Panc1 (cell line): Measurements from ENCODE around the gene SPO11. TPM values are rescaled to one million over a fixed set of nuclear protein-coding genes. Genes with fewer than 3 reads are reported as not detected.

ENCODE experiments used
- ATAC-seq: fragments of 200-7000 bp; cut with Tn5 transposase; 2 replicates; pipeline ENCODE4 v1.9.1; 2020; ENCODE audit warnings: mild to moderate bottlenecking, moderate library complexity
- BruUV-seq: library from RNA; stranded (reverse); fragments of 400-500 nt; replicated peaks from 2 replicates; lab custom pipeline; 2021; lab: Mats Ljungman, UMichigan
- CTCF ChIA-PET: fragments of 300-600 bp; sonication (Branson Sonifier 250); formaldehyde crosslinking; loops from one replicate; lab custom pipeline; 2022; ENCODE audit warnings: antibody characterized with exemption; lab: Charles Lee
- POLR2A ChIA-PET: fragments of 300-600 bp; sonication (Branson Sonifier 250); formaldehyde crosslinking; loops from one replicate; lab custom pipeline; 2022; ENCODE audit warnings: antibody characterized with exemption; lab: Charles Lee
- DNase-seq: peaks from one replicate; pipeline ENCODE4 v3.0.0-alpha.2; 2010; ENCODE audit warnings: low read depth, low spot score
- H3K27ac ChIP-seq: 2 replicates; pipeline ENCODE4 v1.5.1; 2011; ENCODE audit warnings: mild to moderate bottlenecking, low read length, inconsistent platforms
- H3K27me3 ChIP-seq: fragments of 200-500 bp; sonication (Bioruptor generic); 2 replicates; pipeline ENCODE4 v1.6.0; 2014; ENCODE audit warnings: low read length, inconsistent platforms; ENCODE audit not compliant: control insufficient read depth, insufficient read depth
- H3K36me3 ChIP-seq: fragments of 200-500 bp; sonication (Bioruptor generic); 2 replicates; pipeline ENCODE4 v1.5.1; 2014; ENCODE audit warnings: inconsistent platforms, mild to moderate bottlenecking, low read length, moderate library complexity; ENCODE audit not compliant: control insufficient read depth, insufficient read depth
- H3K4me1 ChIP-seq: 2 replicates; pipeline ENCODE4 v1.5.1; 2011; ENCODE audit warnings: inconsistent platforms, mild to moderate bottlenecking, low read length, moderate library complexity; ENCODE audit not compliant: control insufficient read depth, insufficient read depth
- H3K4me3 ChIP-seq, 2 experiments: 2 replicates each; pipeline ENCODE4 v1.5.1; 2011 to 2012; ENCODE audit warnings: low read depth in 2 of 2, low read length in 2 of 2, mild to moderate bottlenecking in 2 of 2, inconsistent platforms in 1 of 2, moderate library complexity in 1 of 2
- H3K9me3 ChIP-seq: fragments of 200-500 bp; sonication (Bioruptor generic); 2 replicates; pipeline ENCODE4 v1.5.1; 2014; ENCODE audit warnings: low read depth, mild to moderate bottlenecking, inconsistent platforms, low read length, moderate library complexity; ENCODE audit not compliant: control insufficient read depth, insufficient read depth
- POLR2AphosphoS5 ChIP-seq: IDR thresholded peaks from 2 replicates; pipeline ENCODE4 v1.6.1; 2012; ENCODE audit warnings: mild to moderate bottlenecking, low read depth, low read length, moderate library complexity
- REST ChIP-seq, 2 experiments: IDR thresholded peaks; 2 replicates each; pipeline ENCODE4 v1.6.1; 2011 to 2012; ENCODE audit warnings: low read depth in 2 of 2, control low read depth in 1 of 2, low read length in 1 of 2, mild to moderate bottlenecking in 1 of 2, moderate library complexity in 1 of 2; ENCODE audit not compliant: insufficient read depth in 1 of 2
- SIN3A ChIP-seq: IDR thresholded peaks from 2 replicates; pipeline ENCODE4 v1.6.1; 2012; ENCODE audit warnings: low read depth, mild to moderate bottlenecking, low read length, moderate library complexity, borderline replicate concordance; ENCODE audit not compliant: insufficient read depth
- TCF7L2 ChIP-seq: IDR thresholded peaks from 2 replicates; pipeline ENCODE4 v1.6.1; 2011; ENCODE audit warnings: mild to moderate bottlenecking, low read depth, low read length, inconsistent platforms
- in situ Hi-C: cut with HindIII; loops from 2 replicates; pipeline ENCODE4 v1.10.0; 2016; ENCODE audit warnings: low sequenced_read_pairs, low pct_unique_long_range_greater_than_20kb
- intact Hi-C: fragments of 100-400 bp; cut with micrococcal nuclease; formaldehyde crosslinking; loops from one replicate; pipeline ENCODE4 v1.10.0; 2022; ENCODE audit not compliant: unreplicated experiment
- total RNA-seq: library from RNA; stranded (reverse); gene quantifications from one replicate; pipeline ENCODE4 v1.2.1, GENCODE V29; 2021; ENCODE audit not compliant: unreplicated experiment
- TF ChIP-seq, protein P1 (sequence below): fragments of 450-650 bp; IDR thresholded peaks from 2 replicates; pipeline ENCODE4 v1.5.1; 2017; ENCODE audit warnings: mild to moderate bottlenecking

Gene SPO11
- total RNA-seq, 1 experiment from 2014 or later, result not detected

DNA sequence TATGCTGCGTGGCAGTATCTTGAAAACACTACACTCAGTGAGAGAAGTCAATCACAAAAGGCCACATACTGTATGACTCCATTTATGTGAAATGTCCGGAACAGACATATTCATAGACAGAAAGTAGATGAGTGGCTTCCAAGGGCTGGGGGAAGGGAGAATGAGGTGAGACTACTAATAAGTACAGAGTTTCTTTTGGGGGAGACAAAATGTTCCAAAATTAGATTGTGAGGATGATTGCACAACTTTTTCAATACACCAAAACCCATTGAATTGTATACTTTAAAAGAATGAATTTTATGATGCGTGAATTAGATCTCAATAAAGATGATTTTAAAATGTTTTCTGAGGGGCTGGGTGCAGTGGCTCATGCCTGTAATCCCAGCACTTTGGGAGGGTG lies 9.2 kb upstream of the SPO11 start:
- Histone ChIP-seq H3K4me3 (no peak overlapping the region), H3K4me1 (no peaks in the 10 kb centered on the region), H3K27ac (no peak overlapping the region), H3K36me3 (no peaks in the 10 kb centered on the region), H3K9me3 (no peaks in the 10 kb centered on the region), H3K27me3 (no peaks in the 10 kb centered on the region; the same call in none of the 2 replicates)
- CTCF ChIA-PET, result no interaction called here
- ATAC-seq (no peak), DNase-seq (no peak)
- intact Hi-C loops (no loop called here), in situ Hi-C loops (no loop called here)
- POLR2A ChIA-PET, result no interaction called here
- no peak for TF ChIP-seq TCF7L2
- TF ChIP-seq, protein P1, sequence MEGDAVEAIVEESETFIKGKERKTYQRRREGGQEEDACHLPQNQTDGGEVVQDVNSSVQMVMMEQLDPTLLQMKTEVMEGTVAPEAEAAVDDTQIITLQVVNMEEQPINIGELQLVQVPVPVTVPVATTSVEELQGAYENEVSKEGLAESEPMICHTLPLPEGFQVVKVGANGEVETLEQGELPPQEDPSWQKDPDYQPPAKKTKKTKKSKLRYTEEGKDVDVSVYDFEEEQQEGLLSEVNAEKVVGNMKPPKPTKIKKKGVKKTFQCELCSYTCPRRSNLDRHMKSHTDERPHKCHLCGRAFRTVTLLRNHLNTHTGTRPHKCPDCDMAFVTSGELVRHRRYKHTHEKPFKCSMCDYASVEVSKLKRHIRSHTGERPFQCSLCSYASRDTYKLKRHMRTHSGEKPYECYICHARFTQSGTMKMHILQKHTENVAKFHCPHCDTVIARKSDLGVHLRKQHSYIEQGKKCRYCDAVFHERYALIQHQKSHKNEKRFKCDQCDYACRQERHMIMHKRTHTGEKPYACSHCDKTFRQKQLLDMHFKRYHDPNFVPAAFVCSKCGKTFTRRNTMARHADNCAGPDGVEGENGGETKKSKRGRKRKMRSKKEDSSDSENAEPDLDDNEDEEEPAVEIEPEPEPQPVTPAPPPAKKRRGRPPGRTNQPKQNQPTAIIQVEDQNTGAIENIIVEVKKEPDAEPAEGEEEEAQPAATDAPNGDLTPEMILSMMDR, result no peak
- no peak for TF ChIP-seq POLR2AphosphoS5
- no peak for TF ChIP-seq REST (IDR thresholded peaks at IDR 0.05; ENCODE audit: insufficient read depth in 1 of 2, low read depth in 2 of 2, low read length in 1 of 2)
- TF ChIP-seq SIN3A, result no peak
- BruUV-seq, result no TSS peak

GRCh38 chr20:57321142-57321541 lies 8.5 kb upstream of the SPO11 start:
- intact Hi-C loops, result no loop called here
- H3K27ac ChIP-seq, result no peak overlapping the region
- BruUV-seq, result no TSS peak
- no peak for TF ChIP-seq TCF7L2
- no peak for TF ChIP-seq REST (IDR thresholded peaks at IDR 0.05; ENCODE audit: insufficient read depth in 1 of 2, low read depth in 2 of 2, low read length in 1 of 2)
- TF ChIP-seq POLR2AphosphoS5, result no peak
- TF ChIP-seq, protein P1, result no peak
- no peak overlapping the region for H3K4me3 ChIP-seq
- no peaks in the 10 kb centered on the region for H3K36me3 ChIP-seq
- no peak for DNase-seq
- no peaks in the 10 kb centered on the region for H3K4me1 ChIP-seq
- H3K27me3 ChIP-seq, result no peaks in the 10 kb centered on the region; the same call in none of the 2 replicates
- H3K9me3 ChIP-seq, result no peaks in the 10 kb centered on the region
- CTCF ChIA-PET, result no interaction called here
- no peak for ATAC-seq
- in situ Hi-C loops, result no loop called here
- POLR2A ChIA-PET, result no interaction called here
